Measurements from ENCODE around the gene PPFIA2. TPM values are rescaled to one million over a fixed set of nuclear protein-coding genes. Genes with fewer than 3 reads are reported as not detected.

PPFIA2 gene
- total RNA-seq, 6 experiments from 2014 or later: not detected

- Mint-ChIP-seq H3K27me3 (ENCODE audit: insufficient read depth) (no peaks in the 10 kb centered on the region; the same call in 1 of the 2 replicates), H3K4me1 (ENCODE audit: low read depth) (peaks cover 4% of the 10 kb centered on the region; the same call in 1 of the 2 replicates), H3K9me3 (no peaks in the 10 kb centered on the region), H3K4me3 (no peak overlapping the region), H3K36me3 (ENCODE audit: low read depth) (no peaks in the 10 kb centered on the region), H3K27ac (no peak overlapping the region)
- TF ChIP-seq, protein P1, sequence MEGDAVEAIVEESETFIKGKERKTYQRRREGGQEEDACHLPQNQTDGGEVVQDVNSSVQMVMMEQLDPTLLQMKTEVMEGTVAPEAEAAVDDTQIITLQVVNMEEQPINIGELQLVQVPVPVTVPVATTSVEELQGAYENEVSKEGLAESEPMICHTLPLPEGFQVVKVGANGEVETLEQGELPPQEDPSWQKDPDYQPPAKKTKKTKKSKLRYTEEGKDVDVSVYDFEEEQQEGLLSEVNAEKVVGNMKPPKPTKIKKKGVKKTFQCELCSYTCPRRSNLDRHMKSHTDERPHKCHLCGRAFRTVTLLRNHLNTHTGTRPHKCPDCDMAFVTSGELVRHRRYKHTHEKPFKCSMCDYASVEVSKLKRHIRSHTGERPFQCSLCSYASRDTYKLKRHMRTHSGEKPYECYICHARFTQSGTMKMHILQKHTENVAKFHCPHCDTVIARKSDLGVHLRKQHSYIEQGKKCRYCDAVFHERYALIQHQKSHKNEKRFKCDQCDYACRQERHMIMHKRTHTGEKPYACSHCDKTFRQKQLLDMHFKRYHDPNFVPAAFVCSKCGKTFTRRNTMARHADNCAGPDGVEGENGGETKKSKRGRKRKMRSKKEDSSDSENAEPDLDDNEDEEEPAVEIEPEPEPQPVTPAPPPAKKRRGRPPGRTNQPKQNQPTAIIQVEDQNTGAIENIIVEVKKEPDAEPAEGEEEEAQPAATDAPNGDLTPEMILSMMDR (IDR thresholded peaks at IDR 0.05): no peak
- no peak for DNase-seq
These were observed 503.7 kb downstream of the PPFIA2 start for GRCh38 chr12:81255456-81255855.

DNA sequence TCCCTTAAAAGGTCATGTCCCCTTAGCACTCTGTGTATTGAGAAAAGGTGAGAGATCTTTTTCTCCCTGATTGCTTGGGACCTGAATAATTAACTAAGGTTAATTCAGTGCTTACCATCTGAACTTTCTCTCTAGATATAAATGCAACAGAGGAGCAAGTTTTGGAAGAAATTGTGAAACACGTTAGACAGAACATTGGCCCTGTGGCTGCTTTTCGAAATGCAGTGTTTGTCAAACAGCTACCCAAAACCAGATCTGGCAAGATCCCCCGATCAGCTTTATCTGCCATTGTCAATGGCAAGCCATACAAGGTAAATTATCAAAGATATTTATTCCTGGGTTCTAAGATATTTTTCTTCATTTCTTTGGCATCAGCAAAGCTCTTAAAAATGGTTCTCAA, 505.8 kb downstream of the PPFIA2 start:
- Mint-ChIP-seq H3K4me3 (no peak overlapping the region), H3K27ac (no peak overlapping the region), H3K9me3 (no peaks in the 10 kb centered on the region), H3K27me3 (ENCODE audit: insufficient read depth) (no peaks in the 10 kb centered on the region; the same call in 1 of the 2 replicates), H3K36me3 (ENCODE audit: low read depth) (no peaks in the 10 kb centered on the region), H3K4me1 (ENCODE audit: low read depth) (no peaks in the 10 kb centered on the region)
- no peak for DNase-seq
- TF ChIP-seq, protein P1 (IDR thresholded peaks at IDR 0.05): no peak

DNA sequence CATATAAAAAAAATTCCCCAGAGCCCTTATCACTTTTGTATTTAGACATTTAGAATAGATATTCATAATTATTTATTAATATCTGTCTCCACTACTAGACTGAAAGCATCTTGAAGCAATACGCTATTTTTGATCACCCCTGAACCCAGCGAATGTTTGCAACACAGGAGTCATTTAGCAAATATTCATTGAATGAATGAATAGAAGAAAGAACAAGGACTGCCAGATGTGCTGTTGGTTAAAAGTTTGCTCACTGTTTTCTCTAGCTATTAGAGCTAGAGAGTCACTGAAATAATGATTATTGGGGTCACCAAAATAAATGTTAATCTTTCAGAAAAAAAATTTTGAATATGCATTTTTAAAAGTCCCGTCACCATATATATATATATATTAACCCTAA, 506.9 kb downstream of the PPFIA2 start:
- TF ChIP-seq, protein P1 (IDR thresholded peaks at IDR 0.05): no peak
- H3K27ac Mint-ChIP-seq: no peak overlapping the region
- H3K36me3 Mint-ChIP-seq (ENCODE audit: low read depth): no peaks in the 10 kb centered on the region
- DNase-seq: no peak
- no peak overlapping the region for H3K4me3 Mint-ChIP-seq
- H3K4me1 Mint-ChIP-seq (ENCODE audit: low read depth): no peaks in the 10 kb centered on the region
- no peaks in the 10 kb centered on the region for H3K9me3 Mint-ChIP-seq
- no peaks in the 10 kb centered on the region; the same call in 1 of the 2 replicates for H3K27me3 Mint-ChIP-seq (ENCODE audit: insufficient read depth)

- Mint-ChIP-seq H3K27me3 (ENCODE audit: insufficient read depth) (no peaks in the 10 kb centered on the region; the same call in 1 of the 2 replicates), H3K36me3 (ENCODE audit: low read depth) (no peaks in the 10 kb centered on the region), H3K4me3 (no peak overlapping the region), H3K27ac (no peak overlapping the region), H3K4me1 (ENCODE audit: low read depth) (no peaks in the 10 kb centered on the region), H3K9me3 (no peaks in the 10 kb centered on the region)
- TF ChIP-seq, protein P1 (IDR thresholded peaks at IDR 0.05): no peak
- DNase-seq: no peak
These were observed 509.2 kb downstream of the PPFIA2 start for GRCh38 chr12:81249976-81250375.

- Mint-ChIP-seq H3K9me3 (peaks cover 7% of the 10 kb centered on the region; the same call in 1 of the 2 replicates), H3K27ac (no peak overlapping the region), H3K36me3 (ENCODE audit: low read depth) (no peaks in the 10 kb centered on the region), H3K4me3 (no peak overlapping the region), H3K4me1 (ENCODE audit: low read depth) (no peaks in the 10 kb centered on the region), H3K27me3 (ENCODE audit: insufficient read depth) (no peaks in the 10 kb centered on the region; the same call in 1 of the 2 replicates)
- DNase-seq: no peak
- TF ChIP-seq, protein P1 (IDR thresholded peaks at IDR 0.05): no peak
These were observed 513.1 kb downstream of the PPFIA2 start for GRCh38 chr12:81245907-81246570.
